ENCODE data around the gene PTGES3. TPM values are rescaled to one million over a fixed set of nuclear protein-coding genes. Genes with fewer than 3 reads are reported as not detected.

PTGES3 gene
- total and polyA plus RNA-seq, 4 donors: 65.0 to 94.1 (median 81.3) TPM

GRCh38 chr12:56661560-56661959 lies 26.5 kb downstream of the PTGES3 start:
- no peaks in the 10 kb centered on the region for H3K27me3 ChIP-seq (ENCODE audit: control insufficient read depth in 4 of 4, insufficient read depth in 4 of 4, low read length in 3 of 4)
- TF ChIP-seq RXRA (IDR thresholded peaks at IDR 0.05) (no peak), SP1 (IDR thresholded peaks at IDR 0.05) (no peak), HNF4A (conservative IDR thresholded peaks at IDR 0.05) (no peak), TAF1 (conservative IDR thresholded peaks at IDR 0.05) (no peak), FOXA1 (IDR thresholded peaks at IDR 0.05) (no peak), EGR1 (IDR thresholded peaks at IDR 0.05; ENCODE audit: low read depth in 2 of 2) (no peak), FOXA2 (IDR thresholded peaks at IDR 0.05) (no peak), NR2F2 (IDR thresholded peaks at IDR 0.05) (no peak)
- TF ChIP-seq, protein P1, sequence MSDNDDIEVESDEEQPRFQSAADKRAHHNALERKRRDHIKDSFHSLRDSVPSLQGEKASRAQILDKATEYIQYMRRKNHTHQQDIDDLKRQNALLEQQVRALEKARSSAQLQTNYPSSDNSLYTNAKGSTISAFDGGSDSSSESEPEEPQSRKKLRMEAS (IDR thresholded peaks at IDR 0.05): no peak
- no peaks in the 10 kb centered on the region for H3K9me3 ChIP-seq (ENCODE audit: control insufficient read depth in 4 of 4, low read length in 3 of 4)
- DNase-seq (ENCODE audit: low spot score): no peak
- H3K27ac ChIP-seq (ENCODE audit: low read depth in 1 of 2, low read length in 2 of 2): no peak overlapping the region
- no peak overlapping the region for H3K9ac ChIP-seq (ENCODE audit: low read depth in 1 of 2, low read length in 2 of 2)
- H3K4me3 ChIP-seq (ENCODE audit: low read depth in 1 of 3, low read length in 3 of 3): no peak overlapping the region
- H3K4me1 ChIP-seq (ENCODE audit: control insufficient read depth in 4 of 4, insufficient read depth in 4 of 4, low read length in 3 of 4): no peaks in the 10 kb centered on the region
- H3K36me3 ChIP-seq (ENCODE audit: control insufficient read depth in 4 of 4, insufficient read depth in 3 of 4, low read depth in 1 of 4, low read length in 3 of 4): peaks cover 2 to 26% (median 21%) of the 10 kb centered on the region in 4 donors
- WGBS: 93% methylated on average over 7 of the region's 7 CpGs

GRCh38 chr12:56658921-56659320 lies 29.2 kb downstream of the PTGES3 start:
- Histone ChIP-seq H3K9me3 (ENCODE audit: control insufficient read depth in 4 of 4, low read length in 3 of 4) (no peaks in the 10 kb centered on the region), H3K27ac (ENCODE audit: low read depth in 1 of 2, low read length in 2 of 2) (no peak overlapping the region), H3K9ac (ENCODE audit: low read depth in 1 of 2, low read length in 2 of 2) (no peak overlapping the region), H3K27me3 (ENCODE audit: control insufficient read depth in 4 of 4, insufficient read depth in 4 of 4, low read length in 3 of 4) (no peaks in the 10 kb centered on the region), H3K4me3 (ENCODE audit: low read depth in 1 of 3, low read length in 3 of 3) (no peak overlapping the region), H3K4me1 (ENCODE audit: control insufficient read depth in 4 of 4, insufficient read depth in 4 of 4, low read length in 3 of 4) (no peaks in the 10 kb centered on the region), H3K36me3 (ENCODE audit: control insufficient read depth in 4 of 4, insufficient read depth in 3 of 4, low read depth in 1 of 4, low read length in 3 of 4) (peaks cover 0 to 12% (median 2%) of the 10 kb centered on the region in 4 donors)
- TF ChIP-seq RXRA (IDR thresholded peaks at IDR 0.05): no peak
- no peak for DNase-seq (ENCODE audit: low spot score)
- WGBS: 89% methylated on average over 1 of the region's 1 CpG

DNA sequence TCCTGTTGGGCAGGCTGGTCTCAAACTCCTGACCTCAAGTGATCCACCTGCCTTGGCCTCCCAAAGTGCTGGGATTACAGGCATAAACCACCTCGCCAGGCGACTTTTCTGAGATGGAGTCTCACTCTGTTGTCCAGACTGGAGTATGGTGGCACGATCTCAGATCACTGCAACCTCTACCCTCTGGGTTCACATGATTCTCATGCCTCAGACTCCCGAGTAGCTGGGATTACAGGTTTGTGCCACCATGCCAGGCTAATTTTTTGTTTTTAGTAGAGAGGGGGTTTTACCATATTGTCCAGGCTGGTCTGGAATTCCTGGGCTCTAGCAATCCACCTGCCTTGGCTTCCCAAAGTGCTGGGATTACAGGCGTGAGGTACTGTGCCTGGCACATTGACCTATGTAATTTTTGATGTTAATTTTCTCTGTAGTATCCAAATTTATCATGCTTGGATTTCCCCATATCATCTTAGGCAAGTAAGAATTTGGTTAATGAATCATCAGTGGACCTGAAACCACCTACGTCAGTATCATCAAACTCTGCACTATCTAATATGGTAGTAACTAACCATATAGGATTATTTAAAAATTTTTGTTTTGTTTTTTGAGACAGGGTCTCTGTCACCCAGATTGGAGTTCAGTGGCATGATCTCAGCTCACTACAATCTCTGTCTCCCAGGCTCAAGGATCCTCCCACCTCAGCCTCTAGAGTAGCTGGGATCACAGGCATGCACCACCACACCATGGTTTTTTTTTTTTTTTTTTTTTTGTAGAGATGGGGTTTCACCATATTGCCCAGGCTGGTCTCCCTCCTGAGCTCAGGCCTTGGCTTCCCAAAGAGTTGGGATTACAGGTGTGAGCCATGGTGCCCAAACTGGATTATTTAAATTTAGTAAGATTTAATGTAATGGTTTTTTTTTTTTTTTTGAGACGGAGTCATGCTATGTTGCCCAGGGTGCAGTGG lies 30.4 kb downstream of the PTGES3 start:
- H3K4me1 ChIP-seq (ENCODE audit: control insufficient read depth in 4 of 4, insufficient read depth in 4 of 4, low read length in 3 of 4): no peaks in the 10 kb centered on the region
- WGBS: 86% methylated on average over 7 of the region's 7 CpGs
- H3K9me3 ChIP-seq (ENCODE audit: control insufficient read depth in 4 of 4, low read length in 3 of 4): peaks cover 0 to 2% (median 0%) of the 10 kb centered on the region in 4 donors
- no peak for DNase-seq (ENCODE audit: low spot score)
- H3K9ac ChIP-seq (ENCODE audit: low read depth in 1 of 2, low read length in 2 of 2): no peak overlapping the region
- no peak overlapping the region for H3K4me3 ChIP-seq (ENCODE audit: low read depth in 1 of 3, low read length in 3 of 3)
- no peak overlapping the region for H3K27ac ChIP-seq (ENCODE audit: low read depth in 1 of 2, low read length in 2 of 2)
- peaks cover 0 to 3% (median 0%) of the 10 kb centered on the region in 4 donors for H3K36me3 ChIP-seq (ENCODE audit: control insufficient read depth in 4 of 4, insufficient read depth in 3 of 4, low read depth in 1 of 4, low read length in 3 of 4)
- H3K27me3 ChIP-seq (ENCODE audit: control insufficient read depth in 4 of 4, insufficient read depth in 4 of 4, low read length in 3 of 4): no peaks in the 10 kb centered on the region
- no peak for TF ChIP-seq JUND (IDR thresholded peaks at IDR 0.05)
- no peak for TF ChIP-seq TAF1 (conservative IDR thresholded peaks at IDR 0.05)
- TF ChIP-seq GABPA (IDR thresholded peaks at IDR 0.05 in 1 of 2, conservative IDR thresholded peaks at IDR 0.05 in 1 of 2): no peak
- TF ChIP-seq RAD21 (IDR thresholded peaks at IDR 0.05): no peak
- no peak for TF ChIP-seq RXRA (IDR thresholded peaks at IDR 0.05)
- TF ChIP-seq ATF3 (IDR thresholded peaks at IDR 0.05): no peak
- no peak for TF ChIP-seq FOXA2 (IDR thresholded peaks at IDR 0.05)
- no peak for TF ChIP-seq REST (IDR thresholded peaks at IDR 0.05)
- TF ChIP-seq, protein P1 (IDR thresholded peaks at IDR 0.05): no peak
- TF ChIP-seq SP1 (IDR thresholded peaks at IDR 0.05): no peak
- TF ChIP-seq HNF4A (conservative IDR thresholded peaks at IDR 0.05): no peak
- TF ChIP-seq CTCF (IDR thresholded peaks at IDR 0.05; ENCODE audit: low read depth, low read length, missing input control): no peak
- TF ChIP-seq EGR1 (IDR thresholded peaks at IDR 0.05; ENCODE audit: low read depth in 2 of 2): no peak
- no peak for TF ChIP-seq FOXA1 (IDR thresholded peaks at IDR 0.05)
- TF ChIP-seq YY1 (IDR thresholded peaks at IDR 0.05): no peak
- no peak for TF ChIP-seq HNF4G (IDR thresholded peaks at IDR 0.05)
- TF ChIP-seq NR2F2 (IDR thresholded peaks at IDR 0.05): no peak
- TF ChIP-seq, protein P2, sequence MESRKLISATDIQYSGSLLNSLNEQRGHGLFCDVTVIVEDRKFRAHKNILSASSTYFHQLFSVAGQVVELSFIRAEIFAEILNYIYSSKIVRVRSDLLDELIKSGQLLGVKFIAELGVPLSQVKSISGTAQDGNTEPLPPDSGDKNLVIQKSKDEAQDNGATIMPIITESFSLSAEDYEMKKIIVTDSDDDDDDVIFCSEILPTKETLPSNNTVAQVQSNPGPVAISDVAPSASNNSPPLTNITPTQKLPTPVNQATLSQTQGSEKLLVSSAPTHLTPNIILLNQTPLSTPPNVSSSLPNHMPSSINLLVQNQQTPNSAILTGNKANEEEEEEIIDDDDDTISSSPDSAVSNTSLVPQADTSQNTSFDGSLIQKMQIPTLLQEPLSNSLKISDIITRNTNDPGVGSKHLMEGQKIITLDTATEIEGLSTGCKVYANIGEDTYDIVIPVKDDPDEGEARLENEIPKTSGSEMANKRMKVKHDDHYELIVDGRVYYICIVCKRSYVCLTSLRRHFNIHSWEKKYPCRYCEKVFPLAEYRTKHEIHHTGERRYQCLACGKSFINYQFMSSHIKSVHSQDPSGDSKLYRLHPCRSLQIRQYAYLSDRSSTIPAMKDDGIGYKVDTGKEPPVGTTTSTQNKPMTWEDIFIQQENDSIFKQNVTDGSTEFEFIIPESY (IDR thresholded peaks at IDR 0.05): no peak

All from liver (tissue), 9 donors.